GM12872 (cell line): ENCODE measurements around the gene SOBP.

Experiments
- CTCF ChIP-seq: IDR thresholded peaks from 3 replicates; pipeline ENCODE4 v1.5.1; 2011; ENCODE audit warnings: low read depth, mild to moderate bottlenecking, low read length, moderate library complexity; ENCODE audit not compliant: insufficient read depth

Gene SOBP

DNA sequence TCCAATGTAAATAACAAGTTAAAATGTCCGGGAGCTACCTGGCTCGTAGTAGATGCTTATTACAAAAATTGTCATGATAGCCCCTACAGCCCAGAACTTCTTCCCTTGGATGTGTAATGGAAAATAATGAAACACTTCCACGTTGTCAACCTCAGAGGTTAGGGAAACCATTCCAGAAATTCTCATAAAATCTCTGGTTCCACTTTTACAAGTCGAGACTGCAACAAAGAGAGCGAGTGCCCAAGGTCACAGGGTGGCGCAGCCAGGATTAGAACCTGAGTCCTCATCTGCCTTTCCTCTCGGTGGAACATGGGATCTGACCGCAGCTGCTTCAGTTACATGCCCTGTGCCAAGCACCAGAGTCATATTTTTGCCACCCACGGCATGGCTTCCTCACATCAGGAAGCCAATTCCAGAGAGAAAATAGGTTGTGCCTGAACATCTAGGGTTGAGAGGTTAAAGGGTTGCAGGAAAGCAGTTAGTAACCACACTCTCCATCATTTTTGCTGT, 157.6 kb downstream of the SOBP start:
- TF ChIP-seq CTCF: no peak

- no peak for TF ChIP-seq CTCF
Observed at GRCh38 chr6:107648983-107649382, 159.1 kb downstream of the SOBP start.

DNA sequence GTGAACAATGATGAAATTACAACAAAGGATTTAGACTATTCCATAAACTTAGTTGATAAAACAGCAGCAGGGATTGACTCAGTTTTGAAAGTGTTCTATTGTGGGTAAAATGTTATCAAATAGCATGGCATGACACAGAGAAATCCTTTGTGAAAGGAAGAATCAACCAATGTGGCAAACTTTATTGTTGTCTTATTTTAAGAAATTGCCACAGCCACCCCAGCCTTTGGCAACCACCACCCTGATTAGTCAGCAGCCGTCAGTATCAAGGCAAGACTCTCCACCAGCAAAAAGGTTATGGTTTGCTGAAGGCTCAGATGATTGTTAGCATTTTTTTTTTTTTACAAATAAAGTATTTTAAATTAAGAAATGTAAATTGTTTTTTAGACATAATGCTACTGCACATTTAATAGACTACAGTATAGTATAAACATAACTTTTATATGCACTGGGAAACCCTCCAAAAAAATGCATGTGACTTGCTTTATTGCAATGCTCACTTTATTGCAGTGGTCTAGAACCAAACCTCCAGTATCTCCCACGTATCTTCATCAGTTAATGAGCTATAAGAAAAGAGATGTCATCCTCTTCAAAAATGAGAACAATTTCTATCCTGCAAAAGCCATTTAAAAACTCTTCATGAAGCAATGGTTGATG, 162.7 kb downstream of the SOBP start:
- TF ChIP-seq CTCF: no peak

DNA sequence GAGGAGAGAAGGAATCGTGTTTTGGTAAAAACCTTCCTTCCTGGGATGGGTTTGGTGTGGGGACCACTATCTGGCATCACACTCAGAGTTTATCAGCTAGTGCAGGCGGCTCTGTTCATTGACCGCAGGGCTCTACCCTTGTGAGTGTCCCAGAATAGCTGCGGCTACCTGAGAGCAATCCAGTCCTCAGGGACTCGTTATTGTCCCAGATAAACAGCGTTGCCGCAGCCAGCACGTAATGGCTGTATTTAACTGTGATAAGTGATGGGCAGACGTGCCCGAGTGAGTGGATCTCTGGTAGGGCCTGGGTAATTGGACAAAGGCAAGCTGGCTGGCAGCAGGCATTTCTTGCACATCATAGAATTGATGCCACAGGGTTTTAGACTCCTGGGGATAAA, 163.3 kb downstream of the SOBP start:
- TF ChIP-seq CTCF: no peak

- TF ChIP-seq CTCF: no peak
Observed at GRCh38 chr6:107653861-107654394, 164.0 kb downstream of the SOBP start.

DNA sequence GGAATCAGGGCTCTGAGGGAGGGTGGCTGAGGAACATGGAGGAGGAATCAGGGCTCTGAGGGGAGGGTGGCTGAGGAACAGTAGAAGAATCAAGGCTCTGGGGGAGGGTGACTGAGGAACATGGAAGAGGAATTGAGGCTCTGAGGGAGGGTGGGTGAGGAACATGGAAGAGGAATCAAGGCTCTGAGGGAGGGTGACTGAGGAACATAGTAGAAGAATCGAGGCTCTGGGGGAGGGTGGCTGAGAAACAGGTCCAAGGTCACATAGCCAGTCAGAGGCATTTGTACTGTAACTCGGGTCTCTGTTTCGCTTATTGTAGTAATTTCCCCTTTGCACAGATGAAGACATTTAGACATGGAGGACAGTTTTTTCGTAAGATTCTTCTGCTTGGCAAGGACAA, 164.8 kb downstream of the SOBP start:
- TF ChIP-seq CTCF: no peak

DNA sequence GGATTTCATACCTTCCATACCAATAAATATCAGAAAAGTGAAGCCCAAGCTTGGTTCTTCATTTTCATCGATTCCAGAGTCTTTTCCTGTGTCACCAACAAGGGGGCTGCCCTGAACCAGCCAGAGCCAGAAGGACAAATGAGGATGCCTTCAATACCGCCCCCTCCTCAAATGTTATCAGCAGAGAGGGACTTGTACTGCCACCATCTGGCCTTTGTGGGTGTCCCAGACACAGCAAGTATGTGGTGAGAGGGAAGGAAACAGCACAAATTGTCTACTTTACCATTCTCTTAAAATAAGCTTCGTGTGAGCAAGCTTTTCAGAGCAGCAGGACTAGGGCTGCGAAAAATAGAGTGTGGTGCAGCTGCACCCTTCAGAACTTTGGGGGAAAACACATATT, 165.3 kb downstream of the SOBP start:
- peak; percentile 25; the same call in 1 of the 3 replicates for TF ChIP-seq CTCF
